ENCODE results near the gene CCDC61. TPM values are rescaled to one million over a fixed set of nuclear protein-coding genes. Genes with fewer than 3 reads are reported as not detected.

The CCDC61 gene
- polyA plus RNA-seq, 3 donors = 13.8 to 14.8 (median 14.1) TPM

DNA sequence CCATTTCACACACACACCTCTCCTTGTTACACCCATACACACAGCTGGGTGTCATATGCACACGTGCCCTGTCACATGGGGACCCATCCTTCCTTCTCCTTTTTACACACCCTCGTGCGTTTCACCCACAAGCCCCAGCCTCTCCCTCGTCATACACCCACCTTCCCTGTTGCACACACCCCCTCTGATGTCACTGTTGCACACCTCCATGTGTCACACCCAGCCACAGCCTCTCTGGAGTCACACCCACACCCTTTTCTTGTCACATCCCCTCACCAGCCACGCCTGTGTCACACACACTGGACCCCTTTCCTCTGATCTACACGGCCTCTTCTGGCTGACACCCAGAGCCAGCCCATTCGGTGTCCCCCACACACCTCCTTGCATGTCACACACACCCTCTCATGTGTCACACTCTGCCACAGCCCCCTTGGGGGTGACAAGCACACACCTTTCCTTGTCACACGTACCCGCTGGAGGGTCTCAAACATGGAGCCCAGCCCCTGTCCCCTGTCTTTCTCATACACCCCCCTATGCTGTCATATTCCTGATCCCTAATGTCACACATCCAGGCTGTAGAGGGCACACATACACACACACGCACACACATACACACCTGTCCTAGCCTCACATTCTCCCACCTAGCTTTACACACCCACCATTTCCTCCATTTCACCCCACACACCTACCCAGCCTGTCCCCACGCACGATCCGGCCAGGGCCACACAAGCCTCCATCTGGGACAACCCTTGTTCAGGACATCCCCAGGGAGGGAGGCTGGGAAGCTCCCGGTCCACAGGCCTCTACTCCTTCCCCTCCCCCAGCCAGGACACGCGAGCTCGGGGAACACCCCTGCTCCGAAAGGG is 23.0 kb upstream of the CCDC61 start:
- DNase-seq = no peak

DNA sequence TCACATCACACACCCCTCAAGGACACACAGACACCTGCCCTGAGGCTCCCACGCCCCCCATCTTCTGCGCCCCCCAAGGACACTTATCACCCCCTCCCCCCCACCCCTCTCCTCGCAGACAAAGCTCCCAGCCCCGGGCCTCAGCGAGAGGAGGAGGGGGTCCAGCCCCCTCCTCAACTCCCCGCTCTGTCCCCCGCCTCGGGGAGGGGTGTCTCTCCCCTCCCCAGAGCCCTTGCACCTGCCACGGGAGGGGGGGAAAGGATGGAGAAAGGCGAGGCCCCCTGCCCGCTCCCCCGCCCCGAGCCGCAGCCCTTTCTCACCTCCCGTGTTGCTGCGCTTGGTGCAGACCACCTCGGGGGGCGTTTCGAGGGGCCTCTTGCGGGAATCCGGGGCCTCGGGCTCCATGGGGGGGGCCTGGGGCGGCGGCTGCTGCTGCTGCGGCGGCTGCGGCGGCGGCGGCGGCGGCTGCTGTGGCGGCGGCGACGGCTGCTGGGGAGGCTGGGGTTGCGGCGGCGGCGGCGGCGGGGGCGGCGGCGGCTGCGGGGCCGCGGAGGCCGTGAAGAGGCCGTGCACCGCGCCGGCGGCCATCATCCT is 22.2 kb upstream of the CCDC61 start:
- DNase-seq = no peak

DNA sequence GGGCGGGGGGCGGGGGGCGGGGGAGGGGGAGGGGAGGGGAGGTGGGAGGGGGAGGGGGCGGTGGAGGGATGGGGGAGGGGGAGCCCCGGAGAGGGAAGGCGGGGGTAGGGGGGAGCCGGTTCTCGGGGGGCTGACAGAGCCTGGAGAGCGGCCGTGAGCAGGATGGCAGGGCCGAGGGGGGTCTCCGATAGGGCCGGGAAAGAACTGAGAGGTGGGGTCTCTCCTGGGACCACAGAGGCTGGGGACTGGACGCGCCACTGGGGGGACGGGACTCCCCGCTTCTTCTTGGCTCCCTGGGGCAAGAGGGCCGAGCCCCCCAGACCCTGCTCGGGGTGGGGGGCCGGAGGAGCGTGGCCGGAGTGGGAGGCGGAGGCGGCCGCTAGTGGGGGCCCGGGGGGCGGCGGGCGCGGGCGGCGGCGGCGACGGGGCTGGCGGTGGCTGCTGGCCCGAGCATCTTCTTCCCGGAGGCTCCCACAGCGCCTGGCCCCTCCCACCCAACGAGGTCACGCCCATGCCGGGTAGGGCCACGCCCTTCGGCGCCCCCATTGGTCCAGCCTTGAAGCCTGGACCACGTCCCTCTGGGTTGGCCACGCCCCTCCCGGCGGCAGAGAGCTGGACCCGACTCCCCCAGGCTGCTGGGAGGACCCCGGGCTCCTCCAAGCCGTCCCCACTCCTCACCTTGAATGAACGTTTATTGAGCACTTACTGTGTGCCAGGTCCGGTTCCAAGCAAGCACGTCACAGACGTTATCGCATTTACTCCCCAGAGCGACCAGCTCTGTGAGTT is 21.5 kb upstream of the CCDC61 start, which contains the start of gene NOVA2:
NOVA2 (minus strand) TSS at position 313 of the 786 bp plus-strand sequence. CDS start 514 bp downstream, outside the sequence.
- DNase-seq = peak; percentile 22

DNA sequence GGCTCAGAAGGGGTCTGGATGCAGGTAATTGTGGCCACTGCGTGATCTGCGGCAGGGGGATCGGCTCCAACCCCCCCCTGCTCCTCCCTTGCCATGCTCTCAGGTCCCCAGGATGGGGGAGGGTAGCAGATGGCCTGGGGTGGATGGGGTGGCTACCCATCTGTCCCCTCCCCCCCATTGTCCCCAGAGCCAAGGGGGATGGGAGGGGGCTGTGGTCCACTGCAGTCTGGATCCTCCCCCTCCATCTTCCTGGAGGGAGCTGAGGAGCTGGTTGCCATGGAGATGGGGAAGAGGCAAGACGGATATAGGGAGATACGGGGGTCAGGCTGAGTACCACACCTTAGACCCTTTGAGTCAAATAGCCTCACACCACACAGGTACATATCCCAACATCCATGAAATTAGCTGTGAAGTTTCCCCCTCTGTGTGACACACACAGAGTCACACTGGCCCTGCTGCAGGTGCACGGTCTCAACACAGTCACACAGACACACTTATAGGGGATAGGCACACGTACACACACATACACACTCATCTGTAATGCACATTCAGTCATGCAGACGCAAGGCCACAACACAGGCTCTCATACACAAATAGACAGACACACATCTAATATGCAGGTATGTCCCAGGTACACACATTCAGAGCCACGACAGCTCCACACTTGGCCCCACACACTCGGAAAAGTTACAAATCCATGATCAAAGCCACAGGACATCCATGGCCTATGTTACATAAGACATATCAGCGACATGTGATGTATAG is 19.8 kb upstream of the CCDC61 start:
- DNase-seq = no peak

DNA sequence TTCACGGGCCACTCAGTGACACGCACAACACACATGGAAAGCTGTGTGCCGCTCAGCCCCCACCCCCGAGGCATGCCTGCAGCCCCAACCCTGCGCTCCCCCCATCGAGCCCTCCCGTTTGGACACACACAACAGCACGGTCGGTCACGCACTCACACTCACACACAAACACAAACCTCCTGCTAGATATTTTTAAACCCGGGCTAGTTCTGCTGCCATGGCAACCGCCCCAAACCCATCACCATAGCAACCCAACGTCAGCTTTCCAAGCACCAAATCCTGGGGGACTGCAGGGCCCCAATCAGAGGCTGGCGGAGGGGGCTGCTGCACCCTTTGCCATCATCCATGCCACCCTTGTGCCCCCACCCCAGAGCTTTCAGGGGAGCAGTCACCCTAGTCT is 19.1 kb upstream of the CCDC61 start:
- DNase-seq = no peak

DNA sequence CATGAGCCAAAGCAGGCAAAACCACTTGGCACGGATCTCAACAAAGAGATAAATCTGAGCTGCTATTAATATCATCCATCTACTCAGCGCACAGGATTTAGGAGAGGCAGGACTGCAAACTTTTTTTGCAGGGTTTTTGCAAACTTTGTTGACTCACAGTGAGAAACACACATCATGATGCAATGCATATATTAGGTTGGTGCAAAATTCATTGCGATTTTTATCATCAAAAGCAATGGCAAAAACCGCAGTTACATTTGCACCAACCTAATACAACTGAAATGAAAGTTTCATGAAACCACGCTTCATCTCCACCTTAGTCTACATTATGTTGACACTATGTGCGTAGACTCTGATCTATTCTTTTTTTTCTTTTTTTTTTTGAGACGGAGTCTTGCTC is 17.1 kb upstream of the CCDC61 start:
- DNase-seq = no peak

DNA sequence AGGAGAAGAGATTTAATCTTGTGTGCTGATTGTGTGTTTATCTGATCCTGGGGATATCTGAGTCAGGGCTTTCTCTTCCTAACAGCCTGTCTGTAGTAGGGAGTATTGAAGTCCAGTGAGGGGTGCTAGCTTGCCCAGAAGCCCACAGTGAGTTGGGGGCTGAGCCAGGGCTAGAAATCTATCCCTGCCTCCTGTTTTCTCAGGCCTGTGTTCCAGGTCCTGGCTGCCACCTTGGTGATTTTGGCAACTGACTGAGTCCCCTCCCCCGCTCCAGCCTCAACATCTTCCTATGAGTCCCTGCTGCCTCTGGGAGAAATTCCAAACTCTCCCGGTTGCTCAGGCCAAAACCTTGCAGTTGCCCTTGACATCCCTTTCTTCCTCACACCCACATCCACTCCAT is 13.9 kb upstream of the CCDC61 start:
- no peak for DNase-seq

DNA sequence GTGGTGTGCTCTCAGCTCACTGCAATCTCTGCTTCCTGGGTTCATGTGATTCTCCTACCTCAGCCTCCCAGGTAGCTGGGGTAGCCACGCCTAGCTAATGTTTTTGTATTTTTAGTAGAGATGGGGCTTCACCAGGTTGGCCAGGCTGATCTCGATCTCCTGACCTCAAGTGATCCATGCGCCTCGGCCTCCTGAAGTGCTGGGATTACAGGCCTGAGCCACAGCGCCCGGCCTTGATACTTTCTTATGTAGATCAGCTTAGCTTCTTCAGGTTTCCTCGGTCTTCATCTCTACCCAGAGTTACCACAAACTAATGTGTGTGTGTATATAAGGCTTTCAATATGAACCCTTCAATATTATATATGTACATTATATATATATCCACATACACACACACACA is 9.9 kb upstream of the CCDC61 start:
- DNase-seq = no peak

DNA sequence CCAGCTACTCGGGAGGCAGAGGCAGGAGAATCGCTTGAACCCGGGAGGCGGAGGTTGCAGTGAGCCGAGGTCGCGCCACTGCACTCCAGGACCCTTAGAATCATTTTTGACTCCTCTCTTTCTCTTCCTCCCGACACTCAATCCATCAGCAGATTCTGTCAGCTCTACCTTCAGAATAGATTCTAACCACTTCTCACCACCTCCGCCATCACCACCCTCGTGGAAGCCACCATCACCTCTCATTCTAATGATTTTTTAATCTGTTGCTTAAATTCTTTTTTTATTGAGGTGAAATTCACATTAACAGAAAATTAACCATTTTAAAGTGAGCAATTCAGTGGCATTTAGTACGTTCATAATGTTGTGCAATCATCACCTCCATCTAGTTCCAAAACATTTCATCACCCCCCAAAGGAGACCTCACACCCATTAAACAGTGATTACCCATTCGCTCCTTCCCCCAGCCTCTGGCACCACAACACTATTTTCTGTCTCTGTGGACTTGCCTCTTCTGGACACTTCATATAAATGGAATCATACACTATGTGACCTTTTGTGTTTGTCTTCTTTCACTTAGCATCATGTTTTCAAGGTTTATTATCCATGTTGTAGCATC is 5.0 kb upstream of the CCDC61 start:
- DNase-seq = no peak

DNA sequence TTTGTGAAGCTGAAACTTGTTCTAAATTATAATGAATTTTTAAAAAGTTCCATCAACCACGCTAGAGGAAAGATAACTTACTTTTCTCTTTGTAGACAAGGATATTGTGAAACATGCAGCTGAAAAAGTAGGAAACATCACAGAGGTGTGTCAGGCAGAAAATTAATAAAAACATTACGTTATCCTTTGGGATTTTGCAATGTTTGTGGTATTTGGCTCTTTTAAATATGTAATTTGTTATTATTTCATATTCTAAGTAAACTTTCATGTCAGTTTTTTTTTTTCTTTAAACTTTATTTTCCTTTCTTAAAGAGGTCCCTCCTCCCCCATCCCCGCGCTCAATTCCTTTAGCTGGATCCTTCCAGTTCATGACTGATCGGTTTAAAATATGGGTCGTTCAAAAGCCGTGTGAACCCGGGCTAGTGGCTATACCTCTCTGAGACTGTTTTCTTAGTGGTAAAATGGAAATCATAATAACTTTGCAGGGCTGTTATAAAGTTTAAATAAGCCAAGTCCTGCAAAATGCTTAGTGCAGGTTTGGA is 740 bp upstream of the CCDC61 start:
- no peak for DNase-seq

DNA sequence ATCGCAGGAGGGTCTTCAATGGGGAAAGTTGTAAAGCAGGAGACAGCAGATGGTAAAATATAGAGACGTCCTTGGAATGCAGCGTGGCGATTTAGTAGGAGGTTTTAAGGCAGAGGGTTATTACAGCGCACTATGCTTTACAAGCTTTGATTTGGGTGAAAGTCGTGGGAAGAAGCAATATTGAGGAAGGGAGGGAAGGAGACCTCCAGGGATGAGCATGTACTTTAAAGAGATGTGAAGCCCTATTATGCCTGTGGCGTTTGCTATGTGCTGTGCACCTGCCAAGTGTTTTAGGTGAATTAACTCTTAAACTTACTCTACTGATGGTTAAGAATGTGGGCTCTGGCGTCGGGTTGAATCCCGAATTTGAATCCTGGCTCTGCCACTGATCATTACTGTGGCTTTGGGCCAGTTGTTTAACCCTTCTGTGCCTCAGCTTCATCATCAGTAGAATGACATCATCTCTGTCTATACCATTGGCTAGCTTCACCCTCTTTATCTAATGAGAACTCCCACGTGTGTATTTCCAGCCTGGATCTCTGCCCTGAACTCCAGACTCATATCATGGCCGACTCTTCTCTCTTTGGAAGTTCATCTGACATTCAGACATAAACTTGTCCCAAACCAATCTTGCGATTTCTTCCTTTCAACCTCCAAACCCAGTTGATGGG is 583 bp downstream of the CCDC61 start:
- no peak for DNase-seq

DNA sequence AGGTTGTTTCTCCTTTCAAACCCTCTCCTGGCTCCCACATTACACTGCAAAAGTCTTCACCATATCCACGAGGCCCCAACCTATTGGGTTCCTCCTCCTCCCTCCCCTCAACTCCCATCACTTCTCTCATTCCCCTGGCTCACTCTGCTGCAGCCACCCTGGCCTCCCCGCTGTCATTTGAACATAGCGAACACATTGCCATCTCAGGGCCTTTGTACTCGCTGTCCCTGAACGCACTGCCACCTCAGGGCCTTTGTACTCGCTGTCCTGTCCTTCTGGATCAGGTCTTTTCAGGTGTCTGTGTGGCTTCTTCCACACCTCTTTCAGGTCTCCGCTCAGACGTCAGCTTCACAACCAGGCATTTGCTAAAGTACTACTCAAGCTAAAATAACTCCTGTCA is 1.7 kb downstream of the CCDC61 start:
- DNase-seq = no peak

DNA sequence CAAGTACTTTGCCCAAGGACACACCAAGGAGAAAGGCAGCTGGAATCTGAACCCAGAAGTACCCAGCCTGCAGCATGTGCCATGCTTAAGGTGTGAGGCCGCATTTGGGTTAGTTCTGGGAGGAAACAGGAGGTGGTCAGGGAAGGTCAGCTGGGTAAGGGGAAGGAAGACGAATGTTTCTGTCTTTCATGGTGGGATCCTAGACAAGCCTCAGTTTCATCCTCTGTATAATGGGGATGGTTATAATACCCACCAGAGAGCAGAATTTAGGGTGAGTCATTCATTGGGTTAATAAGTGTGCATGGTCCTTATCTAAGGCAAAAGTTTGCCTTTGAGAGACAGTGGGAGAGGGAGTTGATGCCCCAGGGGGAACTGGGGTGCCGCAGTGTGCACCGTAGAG is 3.6 kb downstream of the CCDC61 start:
- no peak for DNase-seq

DNA sequence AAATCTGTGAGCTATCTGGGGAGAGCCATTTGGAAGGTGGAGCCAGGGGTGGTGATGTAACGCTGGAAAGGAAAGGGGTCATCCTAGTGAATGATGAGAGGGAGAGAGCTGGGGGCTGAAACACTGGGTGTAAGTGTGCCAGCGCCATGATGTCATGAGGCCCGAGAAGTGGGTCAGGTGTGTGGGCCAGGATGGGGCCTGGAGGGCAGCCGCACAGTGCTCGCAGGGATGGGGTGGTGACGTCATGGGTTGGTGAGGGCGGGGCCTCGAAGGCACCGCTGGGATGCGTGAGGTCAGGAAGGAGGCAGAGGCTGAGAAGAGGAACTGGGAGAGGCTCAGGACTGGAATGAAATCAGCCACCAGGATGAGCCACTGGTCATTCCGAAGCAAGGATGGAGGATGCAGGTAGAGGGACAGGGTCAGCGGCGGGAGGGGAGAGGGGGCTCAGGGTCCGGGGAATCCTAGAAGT is 4.4 kb downstream of the CCDC61 start:
- DNase-seq = no peak

DNA sequence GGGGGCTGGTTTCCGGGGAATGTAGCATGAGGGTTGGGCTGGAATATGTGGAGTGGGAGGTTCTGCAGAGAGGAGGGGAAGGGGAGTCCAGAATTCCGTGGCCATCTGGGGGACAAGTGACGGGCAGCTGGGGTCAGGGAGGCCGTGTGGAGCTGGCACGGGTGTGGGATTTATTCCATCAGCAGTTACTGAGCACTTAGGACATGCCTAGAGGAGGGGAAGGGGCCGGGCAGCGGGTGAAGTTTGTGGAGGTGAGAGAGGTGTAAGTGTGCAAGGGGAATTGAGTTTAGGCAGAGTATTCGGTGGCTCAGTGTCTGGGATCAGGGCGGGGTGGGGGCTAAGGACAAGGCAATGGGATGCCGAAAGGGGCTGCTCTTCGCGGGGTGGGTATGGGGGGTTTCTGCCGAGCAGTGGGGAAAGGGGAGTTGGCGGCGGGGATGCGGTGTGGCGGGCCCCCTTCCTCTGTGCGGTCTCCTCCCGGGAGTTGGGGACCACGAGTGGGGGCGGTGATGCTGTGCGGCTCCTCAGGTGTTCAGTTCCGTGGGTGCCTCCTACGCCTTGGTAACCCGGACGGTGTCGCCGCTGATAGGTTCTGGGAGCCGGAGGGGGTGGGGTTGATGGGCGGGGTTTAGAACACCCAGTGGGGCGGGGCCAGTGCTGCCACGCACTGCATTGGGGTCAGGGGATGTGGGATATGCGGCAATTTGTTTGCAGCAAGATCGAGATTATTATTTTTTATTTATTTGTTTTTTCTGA is 5.4 kb downstream of the CCDC61 start:
- DNase-seq = no peak

DNA sequence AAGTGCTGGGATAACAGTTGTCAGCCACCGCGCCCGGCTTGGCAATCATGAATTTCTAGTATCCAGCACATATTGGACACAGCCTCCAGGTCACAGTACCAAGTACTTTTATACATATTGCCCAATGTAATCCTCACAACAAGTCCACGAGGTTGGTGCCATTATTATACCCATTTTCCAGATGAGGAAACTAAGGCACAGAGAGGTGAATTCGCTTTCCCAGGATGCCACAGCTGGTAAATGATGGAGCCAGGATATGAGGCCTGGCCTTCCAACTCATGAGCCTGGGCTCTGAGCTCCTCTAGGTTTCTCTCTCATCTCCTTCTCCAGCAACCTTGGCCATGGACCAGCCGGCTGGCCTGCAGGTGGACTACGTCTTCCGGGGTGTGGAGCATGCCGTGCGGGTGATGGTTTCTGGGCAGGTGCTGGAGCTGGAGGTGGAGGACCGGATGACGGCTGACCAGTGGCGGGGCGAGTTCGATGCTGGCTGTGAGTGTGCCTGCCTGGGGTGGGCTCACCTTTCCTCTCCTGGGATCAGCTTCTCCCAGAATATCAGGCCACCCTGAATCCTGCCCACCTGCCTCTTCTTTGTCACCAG is 7.5 kb downstream of the CCDC61 start:
- no peak for DNase-seq

DNA sequence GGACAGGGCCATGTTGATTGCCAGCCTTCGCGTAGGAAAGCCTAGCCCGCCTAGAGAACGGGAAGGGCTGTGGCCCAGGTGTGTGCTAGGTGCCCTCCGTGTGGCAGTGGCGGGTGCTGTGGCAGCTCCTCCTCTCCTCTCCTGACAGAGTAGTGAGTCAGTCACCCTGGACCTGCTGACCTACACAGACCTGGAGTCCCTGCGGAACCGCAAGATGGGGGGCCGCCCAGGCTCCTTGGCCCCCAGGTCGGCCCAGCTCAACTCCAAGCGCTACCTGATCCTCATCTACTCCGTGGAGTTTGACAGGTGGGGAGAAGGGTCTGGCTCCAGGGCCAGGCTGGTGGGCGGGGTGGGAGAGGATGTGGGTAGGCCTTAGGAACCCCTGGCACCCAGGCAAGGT is 11.1 kb downstream of the CCDC61 start:
- DNase-seq = no peak

DNA sequence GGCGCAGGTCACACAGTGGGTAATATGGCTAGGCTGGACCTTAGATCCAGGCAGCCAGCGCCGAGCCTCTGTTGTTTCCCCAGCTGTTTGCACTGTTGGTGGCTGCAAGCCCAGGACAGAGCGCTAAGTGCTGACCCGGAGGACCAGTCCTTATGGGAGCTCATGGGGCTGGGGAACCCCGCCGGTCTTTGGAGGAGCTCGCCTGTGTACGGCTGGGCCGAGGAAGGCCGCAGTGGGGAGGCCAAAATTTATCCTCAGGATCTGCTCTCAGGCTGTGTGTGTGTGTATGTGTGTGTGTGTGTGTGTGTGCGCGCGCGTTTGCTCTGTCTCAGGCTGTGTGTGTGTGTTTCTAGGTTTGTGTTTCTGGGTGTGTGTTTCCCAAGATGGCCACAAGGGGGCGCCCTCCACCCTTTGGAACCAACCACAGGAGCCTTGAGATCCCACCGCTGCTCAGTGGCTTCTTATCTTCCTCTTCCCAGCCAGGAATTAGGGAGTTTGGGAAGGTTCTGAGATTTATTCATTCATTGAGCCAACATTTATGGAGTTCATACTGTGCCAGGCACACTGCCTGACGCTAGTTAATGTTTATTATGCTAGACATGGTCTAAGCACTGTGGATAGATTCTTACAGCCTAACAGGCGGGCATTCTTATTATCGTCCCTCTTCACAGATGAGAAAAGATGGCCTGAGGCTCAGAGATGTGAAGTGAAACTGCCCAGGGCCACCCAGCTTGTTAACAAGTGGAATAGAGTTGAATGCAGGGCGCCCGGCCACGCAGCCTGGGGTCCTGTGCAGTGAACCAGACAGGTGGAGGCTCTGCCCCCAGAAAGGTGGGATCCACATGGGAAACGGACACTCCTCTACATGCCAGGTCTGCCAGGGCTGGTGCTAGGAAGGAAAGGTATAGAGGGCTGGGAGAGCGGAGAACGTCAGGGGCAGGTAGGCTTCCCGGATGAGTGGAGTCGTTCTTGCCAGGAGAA is 14.6 kb downstream of the CCDC61 start:
- peak; percentile 57 for DNase-seq
